OCI-LY7 (cell line): ENCODE results near the gene CEP72.

Experiments used
- CTCF ChIP-seq: fragments of 200-600 bp; sonication (generic); conservative IDR thresholded peaks from 2 replicates; pipeline ENCODE4 v1.5.1; 2014; ENCODE audit warnings: mild to moderate bottlenecking, antibody characterized with exemption, low read length, moderate library complexity, mixed read lengths
- EZH2phosphoT487 ChIP-seq: fragments of 200-600 bp; sonication (generic); IDR thresholded peaks from 2 replicates; pipeline ENCODE4 v1.6.1; 2018; ENCODE audit warnings: low read depth, borderline replicate concordance, mild to moderate bottlenecking, mixed run types, antibody characterized with exemption, low read length, moderate library complexity, mixed read lengths

GRCh38 chr5:643811-644271, 31.7 kb downstream of the CEP72 start:
- TF ChIP-seq CTCF (no peak), EZH2phosphoT487 (no peak)
